Ishikawa (cell line): Measurements from ENCODE around the gene MEGF11.

Experiments used
- CREB1 ChIP-seq: IDR thresholded peaks from 2 replicates; pipeline ENCODE4 v1.6.1; 2012; ENCODE audit warnings: low read depth
- EP300 ChIP-seq: IDR thresholded peaks from 2 replicates; pipeline ENCODE4 v1.6.1; 2012; ENCODE audit warnings: borderline replicate concordance
- FOXM1 ChIP-seq: IDR thresholded peaks from 2 replicates; pipeline ENCODE4 v1.6.1; 2012; ENCODE audit warnings: low read depth, borderline replicate concordance
- MAX ChIP-seq: IDR thresholded peaks from 2 replicates; pipeline ENCODE4 v1.6.1; 2012
- NFIC ChIP-seq: IDR thresholded peaks from 2 replicates; pipeline ENCODE4 v1.6.1; 2012
- RAD21 ChIP-seq: IDR thresholded peaks from 2 replicates; pipeline ENCODE4 v1.6.1; 2012; ENCODE audit warnings: low read depth
- REST ChIP-seq: IDR thresholded peaks from 2 replicates; pipeline ENCODE4 v1.6.1; 2012; ENCODE audit warnings: low read depth, mild to moderate bottlenecking
- TAF1 ChIP-seq: IDR thresholded peaks from 2 replicates; pipeline ENCODE4 v1.6.1; 2012; ENCODE audit warnings: low read depth, mild to moderate bottlenecking
- USF1 ChIP-seq: IDR thresholded peaks from 2 replicates; pipeline ENCODE4 v1.6.1; 2012
- YY1 ChIP-seq: IDR thresholded peaks from 2 replicates; pipeline ENCODE4 v1.6.1; 2012; ENCODE audit warnings: low read depth

- TF ChIP-seq TAF1 (no peak), NFIC (no peak), REST (no peak), RAD21 (no peak), YY1 (no peak), USF1 (no peak), EP300 (no peak), CREB1 (no peak), MAX (no peak), FOXM1 (no peak)
These were observed 401.6 kb downstream of the MEGF11 start for GRCh38 chr15:65851981-65852380.
